GM12865 (cell line): ENCODE measurements around the gene POLR2C.

ENCODE experiments used
- DNase-seq: peaks from one replicate; pipeline ENCODE4 v3.0.0; 2010; ENCODE audit warnings: low read depth
- H3K4me3 ChIP-seq: 2 replicates; pipeline ENCODE4 v1.5.1; 2011; ENCODE audit warnings: mild to moderate bottlenecking, low read depth, low read length, control low read depth
- CTCF ChIP-seq: IDR thresholded peaks from 2 replicates; pipeline ENCODE4 v1.5.1; 2011; ENCODE audit warnings: low read length, control low read depth, low read depth, inconsistent platforms; ENCODE audit not compliant: insufficient read depth; ENCODE audit errors: missing control alignments

Gene POLR2C

GRCh38 chr16:57502048-57502775 is 39.7 kb downstream of the POLR2C start:
- H3K4me3 ChIP-seq, result no peak overlapping the region
- no peak for DNase-seq
- no peak for TF ChIP-seq CTCF

- TF ChIP-seq CTCF, result no peak
Observed at GRCh38 chr16:57503366-57503765, 40.9 kb downstream of the POLR2C start.

GRCh38 chr16:57504001-57504400 is 41.5 kb downstream of the POLR2C start:
- no peak overlapping the region for H3K4me3 ChIP-seq
- DNase-seq, result no peak
- TF ChIP-seq CTCF, result no peak

More at GRCh38 chr16:57503366-57503765, 40.9 kb downstream of the POLR2C start:
- H3K4me3 ChIP-seq, result no peak overlapping the region
- DNase-seq, result no peak

GRCh38 chr16:57504491-57504890 is 42.0 kb downstream of the POLR2C start:
- H3K4me3 ChIP-seq, result no peak overlapping the region
- TF ChIP-seq CTCF, result no peak
- DNase-seq, result no peak

GRCh38 chr16:57505169-57505568 is 42.7 kb downstream of the POLR2C start:
- DNase-seq, result no peak
- no peak for TF ChIP-seq CTCF
- no peak overlapping the region for H3K4me3 ChIP-seq

- no peak for TF ChIP-seq CTCF
- no peak for DNase-seq
- H3K4me3 ChIP-seq, result no peak overlapping the region
Observed at GRCh38 chr16:57507136-57508034, 44.9 kb downstream of the POLR2C start.
